Measurements from ENCODE around the gene DRAXIN.

DRAXIN gene

GRCh38 chr1:11685210-11685752 is 6.2 kb upstream of the DRAXIN start:
- no peak for DNase-seq (ENCODE audit: low read depth)
- TF ChIP-seq CTCF (conservative IDR thresholded peaks at IDR 0.05; ENCODE audit: low read depth, low read length), result no peak

GRCh38 chr1:11688506-11688905 is 3.0 kb upstream of the DRAXIN start:
- TF ChIP-seq CTCF (conservative IDR thresholded peaks at IDR 0.05; ENCODE audit: low read depth, low read length), result no peak
- DNase-seq (ENCODE audit: low read depth), result no peak
- no peak overlapping the region for H3K4me3 ChIP-seq (ENCODE audit: low read length)

More at GRCh38 chr1:11685210-11685752, 6.2 kb upstream of the DRAXIN start:
- H3K4me3 ChIP-seq (ENCODE audit: low read length), result no peak overlapping the region

- no peak for TF ChIP-seq CTCF (conservative IDR thresholded peaks at IDR 0.05; ENCODE audit: low read depth, low read length)
- no peak for DNase-seq (ENCODE audit: low read depth)
- H3K4me3 ChIP-seq (ENCODE audit: low read length), result no peak overlapping the region
Measured at GRCh38 chr1:11690397-11691301, 861 bp upstream of the DRAXIN start.

- H3K4me3 ChIP-seq (ENCODE audit: low read length), result no peak overlapping the region
- no peak for TF ChIP-seq CTCF (conservative IDR thresholded peaks at IDR 0.05; ENCODE audit: low read depth, low read length)
- no peak for DNase-seq (ENCODE audit: low read depth)
Measured at GRCh38 chr1:11691928-11692711, 610 bp downstream of the DRAXIN start.

GRCh38 chr1:11693024-11693590 is 1.6 kb downstream of the DRAXIN start:
- H3K4me3 ChIP-seq (ENCODE audit: low read length), result no peak overlapping the region
- DNase-seq (ENCODE audit: low read depth), result peak; percentile 39
- TF ChIP-seq CTCF (conservative IDR thresholded peaks at IDR 0.05; ENCODE audit: low read depth, low read length), result no peak

- no peak for TF ChIP-seq CTCF (conservative IDR thresholded peaks at IDR 0.05; ENCODE audit: low read depth, low read length)
- DNase-seq (ENCODE audit: low read depth), result no peak
- no peak overlapping the region for H3K4me3 ChIP-seq (ENCODE audit: low read length)
Measured at GRCh38 chr1:11693917-11694316, 2.4 kb downstream of the DRAXIN start.

Data from retinal pigment epithelial cell (primary cell).